ENCODE results near the gene ITIH4.

Gene ITIH4

DNA sequence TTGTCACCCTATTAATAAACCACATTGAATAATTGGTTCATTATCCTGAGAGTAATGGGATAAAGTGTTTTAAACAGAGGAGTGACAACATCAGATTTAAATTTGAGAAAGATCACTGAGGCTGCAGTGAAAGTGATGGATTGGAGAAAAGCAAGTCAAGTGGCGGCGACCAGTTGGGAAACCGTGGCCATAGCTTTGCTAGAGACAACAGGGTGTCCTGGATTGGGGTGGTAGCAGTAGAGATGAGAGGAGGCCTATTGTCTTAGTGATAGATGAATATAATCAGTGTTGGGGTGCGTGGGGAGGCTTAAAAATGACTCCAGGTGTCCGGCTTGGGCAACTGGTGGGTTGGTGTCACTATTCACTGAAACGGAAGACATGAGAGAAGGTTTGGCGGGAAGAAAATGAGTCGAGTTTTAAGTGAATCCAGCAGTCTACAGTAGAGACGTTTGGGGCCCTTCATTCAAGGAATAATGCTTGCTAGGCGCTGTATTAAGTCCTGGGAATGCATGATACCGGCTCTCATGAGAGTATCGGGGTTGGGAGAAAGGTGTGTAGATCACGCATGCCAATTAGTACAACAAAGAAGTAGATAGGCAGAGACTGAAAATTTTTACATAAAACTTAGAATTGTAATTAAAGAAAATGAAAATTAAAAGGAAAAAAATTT lies 60.6 kb downstream of the ITIH4 start:
- Histone ChIP-seq H3K27ac (ENCODE audit: extremely low read depth, low read depth, low read length) (peak overlapping the region; percentile 43; the same call in 1 of the 2 replicates), H3K36me3 (ENCODE audit: control insufficient read depth in 2 of 2, insufficient read depth in 1 of 2, low read length in 2 of 2) (peaks cover 11 to 35% of the 10 kb centered on the region in 2 experiments), H3K4me3 (ENCODE audit: low read depth, low read length) (peak overlapping the region; percentile 94), H3K4me1 (ENCODE audit: control insufficient read depth, insufficient read depth, low read length) (peaks cover 3% of the 10 kb centered on the region; the same call in 1 of the 2 replicates), H3K9me3 (ENCODE audit: control insufficient read depth, insufficient read depth, low read depth, low read length) (no peaks in the 10 kb centered on the region)
- POLR2A ChIA-PET = interaction anchor here (0.6 to 1.5 kb wide), 3 partner anchors 43 to 234 kb away, joined by 3 to 4 read pairs (median 3); partner anchors contain the start of genes GLT8D1, SPCS1 and UQCC5
- CTCF ChIA-PET = interaction anchor here (1.7 kb wide), 1 partner anchor 10 kb away, joined by 4 read pairs; no protein-coding TSS in a partner anchor
- TF ChIP-seq, protein P1, sequence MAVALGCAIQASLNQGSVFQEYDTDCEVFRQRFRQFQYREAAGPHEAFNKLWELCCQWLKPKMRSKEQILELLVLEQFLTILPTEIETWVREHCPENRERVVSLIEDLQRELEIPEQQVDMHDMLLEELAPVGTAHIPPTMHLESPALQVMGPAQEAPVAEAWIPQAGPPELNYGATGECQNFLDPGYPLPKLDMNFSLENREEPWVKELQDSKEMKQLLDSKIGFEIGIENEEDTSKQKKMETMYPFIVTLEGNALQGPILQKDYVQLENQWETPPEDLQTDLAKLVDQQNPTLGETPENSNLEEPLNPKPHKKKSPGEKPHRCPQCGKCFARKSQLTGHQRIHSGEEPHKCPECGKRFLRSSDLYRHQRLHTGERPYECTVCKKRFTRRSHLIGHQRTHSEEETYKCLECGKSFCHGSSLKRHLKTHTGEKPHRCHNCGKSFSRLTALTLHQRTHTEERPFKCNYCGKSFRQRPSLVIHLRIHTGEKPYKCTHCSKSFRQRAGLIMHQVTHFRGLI (tag by site-specific recombination; IDR thresholded peaks at IDR 0.05) = no peak
- TF ChIP-seq, protein P2, sequence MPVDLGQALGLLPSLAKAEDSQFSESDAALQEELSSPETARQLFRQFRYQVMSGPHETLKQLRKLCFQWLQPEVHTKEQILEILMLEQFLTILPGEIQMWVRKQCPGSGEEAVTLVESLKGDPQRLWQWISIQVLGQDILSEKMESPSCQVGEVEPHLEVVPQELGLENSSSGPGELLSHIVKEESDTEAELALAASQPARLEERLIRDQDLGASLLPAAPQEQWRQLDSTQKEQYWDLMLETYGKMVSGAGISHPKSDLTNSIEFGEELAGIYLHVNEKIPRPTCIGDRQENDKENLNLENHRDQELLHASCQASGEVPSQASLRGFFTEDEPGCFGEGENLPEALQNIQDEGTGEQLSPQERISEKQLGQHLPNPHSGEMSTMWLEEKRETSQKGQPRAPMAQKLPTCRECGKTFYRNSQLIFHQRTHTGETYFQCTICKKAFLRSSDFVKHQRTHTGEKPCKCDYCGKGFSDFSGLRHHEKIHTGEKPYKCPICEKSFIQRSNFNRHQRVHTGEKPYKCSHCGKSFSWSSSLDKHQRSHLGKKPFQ (tag by site-specific recombination; IDR thresholded peaks at IDR 0.05) = no peak
- TF ChIP-seq ZNF404 (tag by site-specific recombination; IDR thresholded peaks at IDR 0.05) (no peak), PRDM1 (tag by site-specific recombination; IDR thresholded peaks at IDR 0.05) (peak; percentile 78), ZNF530 (tag by site-specific recombination; IDR thresholded peaks at IDR 0.05; ENCODE audit: low read depth) (no peak), ZNF335 (tag by site-specific recombination; conservative IDR thresholded peaks at IDR 0.05) (peak; percentile 19), SCRT2 (tag by site-specific recombination; IDR thresholded peaks at IDR 0.05) (peak; percentile 77), ZNF670 (tag by site-specific recombination; IDR thresholded peaks at IDR 0.05; ENCODE audit: low read depth) (no peak), ZNF2 (tag by site-specific recombination; IDR thresholded peaks at IDR 0.05) (no peak), ZNF600 (tag by site-specific recombination; IDR thresholded peaks at IDR 0.05) (no peak), ZBTB20 (tag by site-specific recombination; IDR thresholded peaks at IDR 0.05) (no peak; the same call in 1 of the 2 replicates), ZNF785 (tag by site-specific recombination; IDR thresholded peaks at IDR 0.05) (no peak), ZNF311 (tag by site-specific recombination; IDR thresholded peaks at IDR 0.05; ENCODE audit: borderline replicate concordance) (no peak), ZNF624 (tag by site-specific recombination; IDR thresholded peaks at IDR 0.05) (no peak)
- TF ChIP-seq, protein P3, sequence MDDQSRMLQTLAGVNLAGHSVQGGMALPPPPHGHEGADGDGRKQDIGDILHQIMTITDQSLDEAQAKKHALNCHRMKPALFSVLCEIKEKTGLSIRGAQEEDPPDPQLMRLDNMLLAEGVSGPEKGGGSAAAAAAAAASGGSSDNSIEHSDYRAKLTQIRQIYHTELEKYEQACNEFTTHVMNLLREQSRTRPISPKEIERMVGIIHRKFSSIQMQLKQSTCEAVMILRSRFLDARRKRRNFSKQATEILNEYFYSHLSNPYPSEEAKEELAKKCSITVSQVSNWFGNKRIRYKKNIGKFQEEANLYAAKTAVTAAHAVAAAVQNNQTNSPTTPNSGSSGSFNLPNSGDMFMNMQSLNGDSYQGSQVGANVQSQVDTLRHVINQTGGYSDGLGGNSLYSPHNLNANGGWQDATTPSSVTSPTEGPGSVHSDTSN (CRISPR knock-in tag; IDR thresholded peaks at IDR 0.05) = no peak
- TF ChIP-seq, protein P4, sequence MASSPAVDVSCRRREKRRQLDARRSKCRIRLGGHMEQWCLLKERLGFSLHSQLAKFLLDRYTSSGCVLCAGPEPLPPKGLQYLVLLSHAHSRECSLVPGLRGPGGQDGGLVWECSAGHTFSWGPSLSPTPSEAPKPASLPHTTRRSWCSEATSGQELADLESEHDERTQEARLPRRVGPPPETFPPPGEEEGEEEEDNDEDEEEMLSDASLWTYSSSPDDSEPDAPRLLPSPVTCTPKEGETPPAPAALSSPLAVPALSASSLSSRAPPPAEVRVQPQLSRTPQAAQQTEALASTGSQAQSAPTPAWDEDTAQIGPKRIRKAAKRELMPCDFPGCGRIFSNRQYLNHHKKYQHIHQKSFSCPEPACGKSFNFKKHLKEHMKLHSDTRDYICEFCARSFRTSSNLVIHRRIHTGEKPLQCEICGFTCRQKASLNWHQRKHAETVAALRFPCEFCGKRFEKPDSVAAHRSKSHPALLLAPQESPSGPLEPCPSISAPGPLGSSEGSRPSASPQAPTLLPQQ (tag by site-specific recombination; IDR thresholded peaks at IDR 0.05) = no peak

DNA sequence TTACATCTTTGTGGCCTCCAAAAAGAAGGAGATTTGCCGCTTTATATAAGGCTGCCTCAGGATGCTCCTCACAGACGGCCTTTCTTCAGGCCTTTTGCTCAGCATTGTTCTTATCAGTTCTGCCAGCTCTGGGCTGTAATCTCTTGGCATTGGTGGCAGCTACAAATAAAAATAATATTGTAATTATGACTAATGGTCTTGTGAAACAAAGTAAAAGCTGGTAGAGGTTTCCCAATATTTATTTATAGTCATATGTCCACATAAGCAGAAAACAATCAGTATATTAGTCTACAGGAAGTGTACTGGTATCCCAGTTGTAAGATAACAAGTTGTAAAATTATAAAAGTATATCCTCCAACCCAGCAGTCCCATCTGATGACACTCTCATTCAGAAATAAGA lies 67.0 kb downstream of the ITIH4 start:
- Histone ChIP-seq H3K27ac (ENCODE audit: extremely low read depth, low read depth, low read length) (no peak overlapping the region), H3K4me3 (ENCODE audit: low read depth, low read length) (no peak overlapping the region), H3K36me3 (ENCODE audit: control insufficient read depth in 2 of 2, insufficient read depth in 1 of 2, low read length in 2 of 2) (peaks cover 33 to 94% of the 10 kb centered on the region in 2 experiments), H3K4me1 (ENCODE audit: control insufficient read depth, insufficient read depth, low read length) (no peaks in the 10 kb centered on the region), H3K9me3 (ENCODE audit: control insufficient read depth, insufficient read depth, low read depth, low read length) (no peaks in the 10 kb centered on the region)
- CTCF ChIA-PET = interaction anchor here (0.7 kb wide), 1 partner anchor 193 kb away, joined by 3 read pairs; no protein-coding TSS in a partner anchor
- POLR2A ChIA-PET = no interaction called here
- TF ChIP-seq ZNF654 (tag by site-specific recombination; IDR thresholded peaks at IDR 0.05; ENCODE audit: low read depth) (no peak), ZNF510 (tag by site-specific recombination; IDR thresholded peaks at IDR 0.05; ENCODE audit: insufficient replicate concordance) (no peak), ZNF623 (tag by site-specific recombination; IDR thresholded peaks at IDR 0.05) (no peak), GLI2 (tag by site-specific recombination; IDR thresholded peaks at IDR 0.05; ENCODE audit: borderline replicate concordance, low read depth) (no peak)

Data from HEK293 (cell line).